GM21381 (cell line): ENCODE data around the gene ACR.

ENCODE experiments used
- ATAC-seq: cut with Tn5 transposase; IDR thresholded peaks from one replicate; pipeline ENCODE4 v1.9.1; 2021; ENCODE audit warnings: mild to moderate bottlenecking, moderate library complexity; ENCODE audit not compliant: unreplicated experiment

Gene ACR

GRCh38 chr22:50702821-50703725 lies 34.9 kb upstream of the ACR start:
- ATAC-seq: no peak

DNA sequence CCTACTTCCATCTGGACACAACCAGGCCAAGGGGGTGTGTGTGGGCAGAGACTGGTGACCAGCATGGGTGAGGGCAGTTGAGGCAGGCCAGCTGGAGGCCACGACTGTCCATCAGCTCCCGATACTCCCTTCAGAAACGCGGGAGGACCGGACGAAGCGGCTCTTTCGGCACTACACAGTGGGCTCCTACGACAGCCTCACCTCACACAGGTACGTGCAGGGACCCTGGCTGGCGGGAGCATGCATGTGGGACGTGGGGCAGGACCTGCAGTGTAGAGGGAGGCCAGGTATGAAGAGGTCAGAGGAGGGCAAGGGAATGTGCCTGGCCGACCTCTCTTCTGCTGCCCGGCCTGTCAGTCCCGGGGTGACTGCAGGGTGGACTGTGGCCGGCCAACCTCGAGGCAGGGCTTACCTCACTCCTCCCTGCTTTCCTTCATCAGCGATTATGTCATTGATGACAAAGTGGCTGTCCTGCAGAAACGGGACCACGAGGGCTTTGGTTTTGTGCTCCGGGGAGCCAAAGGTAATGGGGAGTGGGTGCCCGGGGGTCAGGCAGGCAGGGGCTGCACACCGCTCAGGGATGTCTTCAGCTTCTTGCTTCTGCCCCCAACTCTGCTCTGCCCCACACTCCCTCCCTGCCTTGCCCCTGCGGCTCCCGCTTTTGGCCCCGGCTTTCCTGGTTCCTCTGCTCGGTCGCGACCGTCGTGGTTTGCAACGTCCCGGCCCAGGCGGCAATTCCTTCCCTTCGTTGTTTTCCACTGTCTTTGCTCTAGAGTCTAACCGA lies 34.1 kb upstream of the ACR start:
- no peak for ATAC-seq

DNA sequence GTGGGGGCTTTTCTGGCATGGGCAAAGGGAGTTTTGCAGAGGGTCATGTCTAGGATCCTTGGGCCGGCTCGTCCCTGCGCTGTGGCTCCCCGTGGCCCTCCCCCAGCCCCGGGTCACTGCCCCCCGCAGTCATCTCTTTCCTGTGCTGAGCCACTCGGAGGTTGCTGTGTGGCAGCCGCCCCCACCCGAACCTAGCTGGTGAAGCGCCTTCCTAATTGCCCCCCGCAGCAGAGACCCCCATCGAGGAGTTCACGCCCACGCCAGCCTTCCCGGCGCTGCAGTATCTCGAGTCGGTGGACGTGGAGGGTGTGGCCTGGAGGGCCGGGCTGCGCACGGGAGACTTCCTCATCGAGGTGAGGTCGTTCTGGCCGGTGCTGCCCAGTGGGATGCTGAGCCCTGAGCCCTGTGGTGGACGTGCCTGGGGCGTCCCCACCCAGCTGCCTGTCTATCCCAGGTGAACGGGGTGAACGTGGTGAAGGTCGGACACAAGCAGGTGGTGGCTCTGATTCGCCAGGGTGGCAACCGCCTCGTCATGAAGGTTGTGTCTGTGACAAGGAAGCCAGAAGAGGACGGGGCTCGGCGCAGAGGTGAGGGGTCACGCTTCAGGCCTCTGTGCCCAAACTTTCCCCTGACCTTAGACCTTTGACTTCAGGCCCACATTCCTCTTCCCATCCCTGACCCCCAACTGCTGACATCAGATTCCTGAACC lies 33.3 kb upstream of the ACR start:
- no peak for ATAC-seq

DNA sequence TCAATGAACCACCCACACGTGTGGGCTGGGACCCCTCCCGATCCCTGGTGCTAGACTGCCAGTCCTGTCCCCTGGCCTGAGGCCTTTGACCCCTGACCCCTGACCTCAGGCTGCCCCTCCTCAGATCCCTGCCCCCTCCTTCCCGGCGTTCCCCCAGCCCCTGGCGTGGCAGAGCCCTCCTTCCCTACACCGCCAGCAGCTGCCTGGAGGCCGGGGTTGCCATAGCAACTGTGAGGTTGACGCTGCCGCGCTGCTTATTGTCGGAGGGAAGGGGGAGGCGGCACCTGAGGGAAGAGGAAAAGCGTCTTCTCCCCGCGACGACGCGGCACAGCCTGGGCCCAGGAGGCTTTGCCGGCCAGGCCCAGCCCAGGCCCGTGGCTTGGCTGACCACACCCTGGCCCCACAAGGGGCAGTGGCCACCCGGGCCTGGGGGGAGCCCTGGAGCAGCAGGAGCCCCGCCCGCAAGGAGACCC lies 32.7 kb upstream of the ACR start:
- ATAC-seq: no peak

DNA sequence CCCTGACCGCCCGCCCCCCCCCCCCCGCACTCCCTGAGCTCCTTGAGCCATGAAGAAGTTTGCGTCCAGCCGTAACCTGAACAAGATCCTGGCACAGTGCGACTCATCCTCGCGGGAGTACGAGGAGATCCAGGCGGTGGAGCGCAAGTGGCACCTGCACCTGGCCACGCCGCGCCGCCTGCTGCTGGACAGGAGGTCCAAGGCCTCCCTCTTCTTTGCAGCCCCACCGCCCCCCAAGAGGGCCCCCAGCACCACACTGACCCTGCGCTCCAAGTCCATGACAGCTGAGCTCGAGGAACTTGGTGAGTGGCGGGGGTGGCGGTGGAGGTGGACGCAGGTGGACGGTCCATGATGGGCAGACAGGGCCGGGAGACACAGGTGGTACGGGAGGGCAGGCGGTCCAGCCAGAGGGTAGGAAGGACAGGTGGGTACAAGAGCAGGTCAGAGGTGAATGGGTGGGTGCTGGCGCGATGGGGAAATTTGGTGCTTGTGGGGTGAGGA lies 32.1 kb upstream of the ACR start:
- no peak for ATAC-seq

DNA sequence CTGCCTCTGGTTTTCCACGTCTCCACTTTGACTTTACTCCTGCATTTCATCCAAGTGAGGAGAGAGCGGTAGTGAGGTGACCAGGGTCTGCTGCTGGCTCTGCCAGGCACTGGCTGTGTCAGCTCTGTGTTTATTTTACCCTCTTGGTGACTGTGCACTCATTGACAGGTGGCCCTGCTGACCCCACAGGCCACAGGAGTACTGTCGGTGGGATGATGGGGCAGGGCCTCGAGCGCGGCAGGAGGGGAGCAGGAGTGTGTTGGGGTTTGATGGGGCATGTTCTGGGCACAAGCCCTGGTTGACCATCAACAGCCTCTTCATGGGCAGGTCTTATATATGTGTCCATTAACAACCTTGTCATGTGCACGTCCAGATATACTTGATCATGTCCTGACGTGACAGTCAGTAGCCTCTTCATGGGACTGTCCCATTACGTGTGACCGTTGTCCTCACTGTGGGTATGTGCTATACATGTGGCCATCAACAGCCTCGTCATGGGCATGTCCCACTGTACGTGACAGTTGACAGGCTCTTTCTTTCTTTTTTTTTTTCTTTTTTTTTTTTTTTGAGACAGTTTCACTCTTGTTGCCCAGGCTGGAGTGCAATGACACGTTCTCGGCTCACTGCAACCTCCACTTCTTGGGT lies 31.4 kb upstream of the ACR start:
- ATAC-seq: no peak

- no peak for ATAC-seq
These were observed 29.5 kb upstream of the ACR start for GRCh38 chr22:50708474-50708873.

GRCh38 chr22:50708996-50709395 lies 29.0 kb upstream of the ACR start:
- no peak for ATAC-seq

GRCh38 chr22:50710221-50710620 lies 27.8 kb upstream of the ACR start:
- no peak for ATAC-seq

DNA sequence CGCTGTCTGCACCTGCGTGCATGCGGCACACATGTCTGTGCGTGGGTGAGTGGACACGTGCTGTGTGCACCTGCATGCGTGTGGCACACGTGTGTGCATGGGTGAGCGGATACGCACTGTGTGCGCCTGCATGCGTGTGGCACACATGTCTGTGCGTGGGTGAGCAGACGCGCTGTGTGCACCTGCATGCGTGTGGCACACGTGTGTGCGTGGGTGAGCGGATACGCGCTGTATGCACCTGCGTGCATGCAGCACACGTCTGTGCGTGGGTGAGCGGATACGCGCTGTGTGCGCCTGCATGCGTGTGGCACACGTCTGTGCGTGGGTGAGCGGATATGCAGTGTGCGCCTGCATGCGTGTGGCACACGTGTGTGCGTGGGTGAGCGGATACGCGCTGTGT lies 27.1 kb upstream of the ACR start:
- no peak for ATAC-seq

DNA sequence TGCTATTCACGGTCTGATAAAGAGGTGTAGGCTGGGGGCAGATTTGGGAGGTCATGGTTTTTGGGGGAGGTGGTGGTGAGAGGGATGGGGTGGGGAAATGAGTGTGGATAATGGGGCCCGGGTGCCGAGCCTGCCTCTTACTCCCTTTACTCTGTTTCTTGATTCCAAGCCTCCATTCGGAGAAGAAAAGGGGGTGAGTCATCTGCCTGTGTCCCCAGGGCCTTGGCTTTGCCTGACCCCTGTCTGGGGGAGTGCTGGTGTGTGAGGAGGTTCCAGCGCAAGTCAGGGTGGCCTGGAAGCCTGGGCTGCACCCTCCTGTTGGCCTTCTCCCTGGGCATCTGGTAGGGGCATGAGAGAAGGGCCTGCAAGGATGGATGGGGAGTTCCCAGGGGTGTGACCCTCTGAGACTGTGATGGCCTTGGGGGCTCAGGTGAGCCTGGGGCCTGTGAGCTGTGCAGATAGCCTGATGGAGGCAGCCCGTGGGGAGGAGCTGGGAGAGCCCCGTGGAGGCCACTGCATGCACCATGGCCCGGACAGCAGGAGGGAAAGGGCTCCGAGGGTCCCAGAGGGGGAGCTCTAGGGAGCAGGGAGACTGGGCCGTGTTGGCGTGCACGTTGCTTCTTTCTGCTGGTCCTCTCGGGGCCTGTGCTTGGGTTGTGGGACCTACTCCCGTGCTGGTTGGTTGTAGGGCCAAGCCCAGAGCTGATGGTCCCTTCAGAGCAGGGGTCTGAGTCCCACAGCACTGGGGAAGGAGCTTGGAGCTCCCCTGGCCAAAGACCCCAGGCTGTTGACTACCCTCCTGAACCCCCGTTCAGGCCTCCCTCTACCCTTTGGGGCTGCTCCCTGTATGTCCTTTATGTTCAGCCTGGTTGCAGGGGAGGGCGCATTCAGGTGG lies 26.3 kb upstream of the ACR start:
- ATAC-seq: no peak

DNA sequence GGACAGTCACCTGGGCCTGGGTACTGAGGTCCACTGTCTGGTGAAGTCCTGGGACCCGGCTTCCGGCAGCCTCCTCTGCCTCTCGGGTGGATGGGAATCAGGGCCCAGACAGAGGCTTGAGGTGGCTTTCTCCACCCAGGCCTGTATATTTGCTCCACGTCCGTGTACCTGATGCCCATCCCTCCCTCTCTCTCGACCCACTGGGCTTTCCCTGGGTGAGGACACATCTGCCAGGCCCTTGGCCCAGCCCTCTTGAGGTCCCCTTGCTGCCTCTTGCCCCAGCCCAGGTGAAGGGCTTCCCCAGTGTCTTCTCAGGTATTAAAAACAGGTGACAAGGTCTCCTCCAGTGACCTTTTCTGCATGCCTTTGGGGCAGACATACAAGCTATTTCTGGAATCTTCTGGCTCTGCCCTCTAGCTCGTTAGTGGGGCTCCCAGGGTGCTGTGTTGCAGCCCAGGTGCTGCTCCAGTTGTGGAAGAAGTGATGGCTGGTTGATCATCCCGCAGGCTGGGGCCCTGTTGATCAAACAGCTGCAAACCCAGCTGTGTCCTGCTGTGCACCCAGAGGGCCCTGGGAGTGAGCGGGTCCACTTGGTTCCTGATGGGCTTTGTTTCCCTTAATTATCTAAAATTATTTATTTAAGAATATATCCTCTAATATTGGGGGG lies 25.5 kb upstream of the ACR start:
- ATAC-seq: no peak

DNA sequence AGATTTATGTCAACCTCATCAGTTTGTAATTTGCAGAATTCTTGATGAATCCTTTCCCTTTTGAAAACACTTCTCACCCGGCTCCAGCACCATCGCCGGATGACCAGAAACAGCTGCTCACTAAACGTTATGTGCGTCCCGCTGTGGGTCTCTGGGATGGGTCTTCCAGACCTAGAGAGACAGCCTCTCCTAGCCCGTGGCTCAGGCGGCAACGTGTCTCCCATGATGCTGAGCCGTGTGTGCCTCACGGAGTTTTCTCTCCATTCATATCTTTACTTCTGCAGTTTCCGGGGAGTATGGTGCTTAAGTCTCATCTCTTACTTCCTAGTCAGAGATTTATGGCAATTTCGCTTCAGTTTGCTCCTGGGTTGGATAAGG lies 25.0 kb upstream of the ACR start:
- no peak for ATAC-seq

- no peak for ATAC-seq
These were observed 24.4 kb upstream of the ACR start for GRCh38 chr22:50713571-50714056.

- ATAC-seq: no peak
These were observed 23.9 kb upstream of the ACR start for GRCh38 chr22:50714150-50714549.

DNA sequence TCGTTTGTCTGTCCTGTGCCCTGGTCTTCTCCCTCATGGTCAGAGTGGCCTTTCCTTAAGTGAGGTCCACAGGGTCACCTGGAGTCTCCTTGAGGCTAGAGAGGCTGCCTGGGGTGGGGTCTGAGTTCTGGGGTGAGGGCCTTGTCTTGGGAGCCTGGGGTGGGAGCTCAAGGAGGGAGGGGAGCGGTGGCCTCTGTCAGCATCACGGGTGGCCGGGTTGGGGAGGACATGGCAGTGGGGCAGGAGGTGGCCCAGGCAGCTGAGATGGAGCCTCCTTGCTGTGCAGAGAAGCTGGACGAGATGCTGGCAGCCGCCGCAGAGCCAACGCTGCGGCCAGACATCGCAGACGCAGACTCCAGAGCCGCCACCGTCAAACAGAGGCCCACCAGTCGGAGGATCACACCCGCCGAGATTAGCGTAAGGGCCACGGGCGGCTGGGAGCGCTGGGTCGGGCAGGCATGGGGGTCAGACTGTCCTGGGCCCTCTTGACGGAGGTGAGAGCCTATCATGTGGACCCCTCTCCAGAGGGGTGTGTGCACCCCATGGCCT lies 23.3 kb upstream of the ACR start:
- no peak for ATAC-seq

- ATAC-seq: no peak
These were observed 22.8 kb upstream of the ACR start for GRCh38 chr22:50715250-50715649.

DNA sequence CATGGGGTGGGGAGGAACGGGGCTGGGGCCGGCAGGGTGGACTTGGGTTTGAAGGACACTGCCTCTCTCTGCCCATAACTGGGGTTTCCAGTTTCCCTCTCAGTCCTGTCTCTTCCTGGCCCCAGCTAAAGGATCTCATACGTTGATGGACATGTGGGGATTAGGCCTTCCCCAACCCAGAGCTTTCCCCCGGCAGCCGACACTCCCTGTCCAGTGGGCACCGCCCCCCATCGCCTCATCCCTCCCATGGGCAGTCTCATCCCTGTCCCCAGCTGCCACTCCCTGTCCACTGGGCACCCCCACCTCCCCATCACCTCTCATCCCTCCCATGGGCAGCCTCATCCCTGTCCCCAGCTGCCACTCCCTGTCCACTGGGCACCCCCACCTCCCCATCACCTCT lies 22.2 kb upstream of the ACR start:
- ATAC-seq: no peak
